ENCODE results near the gene PRDM11. TPM values are rescaled to one million over a fixed set of nuclear protein-coding genes. Genes with fewer than 3 reads are reported as not detected.

PRDM11 gene
- total and polyA plus RNA-seq, 2 of the 8 experiments (the other 6 are each of a cell fraction or from before 2014, with no cell fraction given) = 3.6 to 11.7 TPM

GRCh38 chr11:45180848-45181192 lies 34.4 kb downstream of the PRDM11 start:
- 0 out of 2 replicates have a peak overlapping the region, but pooled peaks have one; percentile 2 for H2BK5ac ChIP-seq (ENCODE audit: low read depth, low read length)
- peak overlapping the region in 2 of 4 experiments; percentile 8 to 22; a peak in 1 of 7 replicates for H3K9ac ChIP-seq (replicated peaks in 1 of 4; ENCODE audit: extremely low read depth in 1 of 4, low read depth in 3 of 4, low read length in 3 of 4)
- peaks cover 2% of the 10 kb centered on the region; the same call in 1 of the 2 replicates for H3K79me1 ChIP-seq (ENCODE audit: low read depth, low read length)
- H3K23ac ChIP-seq (ENCODE audit: insufficient read length) = no peak overlapping the region
- POLR2A ChIA-PET (ENCODE audit: partially characterized antibody) = interaction anchor here (0.7 to 2.3 kb wide), 4 partner anchors 12 to 29 kb away, joined by 3 to 10 read pairs (median 6); no protein-coding TSS in a partner anchor
- no peak overlapping the region for H2BK12ac ChIP-seq (ENCODE audit: low read depth, low read length)
- no peaks in the 10 kb centered on the region for H3K79me2 ChIP-seq (ENCODE audit: control insufficient read depth in 1 of 2, insufficient read depth in 2 of 2, low read length in 2 of 2)
- no peak overlapping the region for H2BK120ac ChIP-seq (replicated peaks; ENCODE audit: low read depth, low read length)
- no peak overlapping the region for H4K91ac ChIP-seq (replicated peaks; ENCODE audit: insufficient read length, low read length)
- peak overlapping the region; percentile 17 for H4K5ac ChIP-seq (ENCODE audit: insufficient read length, low read depth, low read length)
- H3K56ac ChIP-seq (replicated peaks; ENCODE audit: insufficient read length, low read depth, low read length) = no peak overlapping the region
- H3K4me2 ChIP-seq (ENCODE audit: insufficient read depth in 1 of 2, low read depth in 2 of 2, low read length in 2 of 2) = peak overlapping the region; percentile 60 to 83
- H2BK20ac ChIP-seq (ENCODE audit: low read length) = no peak overlapping the region
- 1% methylated on average over 14 of the region's 33 CpGs; no CpG with 5 or more reads in 1 of the 2 experiments for WGBS, 2 experiments (ENCODE audit: extremely low coverage in 1 of 2, insufficient coverage in 1 of 2, insufficient read length in 1 of 2, insufficient replicate concordance in 2 of 2, low coverage in 1 of 2, low lambda C conversion rate in 2 of 2, missing lambda C conversion rate in 1 of 2)
- no peak overlapping the region for H3K4ac ChIP-seq (replicated peaks; ENCODE audit: insufficient read length, low read depth, low read length)
- H3K27me3 ChIP-seq (replicated peaks in 1 of 4; ENCODE audit: control insufficient read depth in 3 of 4, extremely low read depth in 1 of 4, insufficient read depth in 3 of 4, low read length in 3 of 4) = no peaks in the 10 kb centered on the region
- H2AFZ ChIP-seq (ENCODE audit: low read length) = peak overlapping the region; percentile 45; the same call in 1 of the 2 replicates
- no peak for FAIRE-seq
- H3K23me2 ChIP-seq (ENCODE audit: low read depth, low read length) = peaks cover 5% of the 10 kb centered on the region; the same call in 1 of the 2 replicates
- no peak overlapping the region; the same call in 1 of the 2 replicates for H3K27ac ChIP-seq (ENCODE audit: low read depth, low read length)
- no peak overlapping the region for H2AK5ac ChIP-seq (ENCODE audit: low read depth, low read length)
- no peaks in the 10 kb centered on the region for H4K20me1 ChIP-seq (replicated peaks in 1 of 2; ENCODE audit: control insufficient read depth in 1 of 2, insufficient read depth in 2 of 2, low read length in 2 of 2)
- H3K36me3 ChIP-seq (ENCODE audit: control insufficient read depth in 2 of 4, insufficient read depth in 4 of 4, low read length in 3 of 4) = no peaks in the 10 kb centered on the region; a peak in 1 of 8 replicates
- no peak overlapping the region for H2BK15ac ChIP-seq (ENCODE audit: low read length)
- no peak for DNase-seq (ENCODE audit: low read depth in 1 of 2, low spot score in 2 of 2)
- peak overlapping the region; percentile 84 for H4K8ac ChIP-seq (ENCODE audit: extremely low read depth, insufficient read depth, low read length)
- H3K9me3 ChIP-seq (ENCODE audit: insufficient read depth in 2 of 2, low read depth in 1 of 2, low read length in 1 of 2) = no peaks in the 10 kb centered on the region
- CTCF ChIA-PET (ENCODE audit: partially characterized antibody) = interaction anchor here (0.7 to 5.2 kb wide), 8 partner anchors 11 to 245 kb away, joined by 3 to 30 read pairs (median 7); no protein-coding TSS in a partner anchor
- H3K4me3 ChIP-seq (ENCODE audit: extremely low read depth in 1 of 4, insufficient read depth in 2 of 4, low read depth in 3 of 4, low read length in 4 of 4) = peak overlapping the region; percentile 36 to 69 (median 42)
- peak overlapping the region; percentile 54; the same call in 1 of the 2 replicates for H3K18ac ChIP-seq (ENCODE audit: extremely low read depth, low read length)
- no peak overlapping the region for H3K14ac ChIP-seq (ENCODE audit: insufficient read length)
- H3K4me1 ChIP-seq (replicated peaks in 1 of 4; ENCODE audit: control insufficient read depth in 3 of 4, insufficient read depth in 4 of 4, low read length in 3 of 4) = peaks cover 0 to 17% (median 11%) of the 10 kb centered on the region in 4 experiments; a peak in 6 of 7 replicates
- TF ChIP-seq CBX8 (IDR thresholded peaks at IDR 0.05; ENCODE audit: borderline replicate concordance, low read depth, low read length) (no peak), POU5F1 (IDR thresholded peaks at IDR 0.05; ENCODE audit: low read depth, low read length) (no peak), FOSL1 (IDR thresholded peaks at IDR 0.05; ENCODE audit: insufficient read depth, low read depth, low read length) (no peak), JUND (IDR thresholded peaks at IDR 0.05; ENCODE audit: low read length) (peak; percentile 42; the same call in 1 of the 2 replicates), KDM5A (IDR thresholded peaks at IDR 0.05; ENCODE audit: low read length) (no peak), YY1 (IDR thresholded peaks at IDR 0.05; ENCODE audit: low read depth, low read length) (no peak), HDAC2 (IDR thresholded peaks at IDR 0.05; ENCODE audit: borderline replicate concordance in 1 of 2, low read depth in 2 of 2, low read length in 2 of 2) (no peak), CTBP2 (IDR thresholded peaks at IDR 0.05; ENCODE audit: borderline replicate concordance, insufficient read depth, insufficient read length, low read length) (no peak), SIRT6 (IDR thresholded peaks at IDR 0.05; ENCODE audit: low read length) (no peak)

Measured in H1 (cell line).